Fibroblast of peridontal ligament (primary cell): Measurements from ENCODE around the gene TSHZ3.

Experiments used
- DNase-seq: peaks from one replicate; pipeline ENCODE4 v3.0.0-alpha.2; 2010; ENCODE audit errors: extremely low read depth

Gene TSHZ3

DNA sequence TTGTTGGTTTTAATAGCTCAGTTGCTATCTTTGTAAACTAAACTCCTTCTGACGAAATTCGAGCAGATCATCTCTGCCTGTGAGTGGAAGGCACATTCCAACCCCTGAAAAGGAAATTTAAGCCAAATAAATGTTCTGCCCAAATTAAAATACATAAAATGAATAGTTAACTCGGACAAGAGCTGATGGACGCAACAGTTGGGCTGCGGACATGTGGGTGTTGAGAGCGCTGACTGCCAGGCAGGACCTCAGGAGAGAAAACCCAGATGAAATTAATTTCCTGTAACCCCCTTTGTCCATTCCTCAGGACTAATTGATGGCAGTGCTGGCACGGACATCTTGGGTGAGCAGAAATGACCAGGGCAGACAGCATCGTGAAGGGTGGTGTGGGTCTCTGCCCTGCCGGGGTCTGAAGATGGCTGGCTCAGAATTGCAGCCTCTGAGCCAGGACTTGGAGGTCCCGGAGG is 86.5 kb downstream of the TSHZ3 start:
- DNase-seq, result peak; percentile 29

DNA sequence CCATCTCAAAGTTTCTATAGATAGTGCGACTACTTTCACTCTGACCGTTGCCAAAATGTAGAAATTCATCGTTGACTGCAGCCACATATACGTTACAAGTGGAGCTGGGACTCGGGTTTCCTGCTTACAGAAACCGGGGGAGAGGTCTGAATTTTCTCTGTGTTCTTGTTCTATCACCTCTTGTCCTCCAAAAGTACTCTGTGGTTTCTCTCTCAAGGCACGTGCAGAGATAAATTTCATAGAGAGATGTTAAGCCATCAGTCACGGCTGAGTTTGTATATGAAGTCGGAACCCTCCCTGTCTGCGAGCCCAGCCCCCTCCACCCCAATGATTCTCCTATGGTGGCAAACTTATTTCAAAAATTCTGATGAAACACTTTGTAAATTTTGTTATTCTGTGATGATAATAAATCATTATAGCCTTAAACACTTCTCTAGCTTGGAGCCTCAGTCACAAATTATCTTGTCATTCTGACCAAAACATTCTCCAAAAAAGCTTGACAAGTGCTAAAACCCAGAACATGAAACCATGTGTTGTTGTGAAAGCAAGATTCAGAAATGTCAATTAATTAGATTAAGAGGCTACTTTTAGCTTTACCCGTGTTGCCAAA is 87.5 kb downstream of the TSHZ3 start:
- no peak for DNase-seq

DNA sequence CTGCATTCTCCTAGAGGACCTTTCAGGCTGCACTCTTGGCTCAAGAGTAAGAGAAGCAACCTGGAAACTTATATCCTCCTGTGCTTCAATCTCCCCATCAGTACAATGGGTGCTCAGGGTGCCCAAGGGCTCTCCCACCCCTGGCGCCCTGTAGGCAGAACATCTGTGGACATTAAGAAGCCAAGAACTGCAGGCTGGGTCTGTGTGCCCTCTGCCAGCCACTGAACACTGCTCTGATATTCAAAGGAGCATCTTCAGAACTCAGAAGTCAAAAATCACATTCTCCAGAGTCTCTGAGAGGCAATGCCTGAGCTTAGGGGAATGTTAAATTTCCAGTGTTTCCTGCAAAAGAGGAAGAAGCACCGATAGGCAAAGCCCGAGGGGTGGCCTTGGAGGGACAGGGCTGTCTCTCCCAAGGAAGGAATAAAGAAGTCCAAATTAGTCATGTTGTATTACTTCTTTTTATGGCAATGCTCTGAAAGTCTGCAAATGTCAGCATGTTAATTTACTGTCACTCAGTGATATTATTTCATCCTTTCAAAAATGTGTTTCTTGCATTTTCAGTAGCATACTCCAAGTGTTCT is 88.1 kb downstream of the TSHZ3 start:
- DNase-seq, result no peak

DNA sequence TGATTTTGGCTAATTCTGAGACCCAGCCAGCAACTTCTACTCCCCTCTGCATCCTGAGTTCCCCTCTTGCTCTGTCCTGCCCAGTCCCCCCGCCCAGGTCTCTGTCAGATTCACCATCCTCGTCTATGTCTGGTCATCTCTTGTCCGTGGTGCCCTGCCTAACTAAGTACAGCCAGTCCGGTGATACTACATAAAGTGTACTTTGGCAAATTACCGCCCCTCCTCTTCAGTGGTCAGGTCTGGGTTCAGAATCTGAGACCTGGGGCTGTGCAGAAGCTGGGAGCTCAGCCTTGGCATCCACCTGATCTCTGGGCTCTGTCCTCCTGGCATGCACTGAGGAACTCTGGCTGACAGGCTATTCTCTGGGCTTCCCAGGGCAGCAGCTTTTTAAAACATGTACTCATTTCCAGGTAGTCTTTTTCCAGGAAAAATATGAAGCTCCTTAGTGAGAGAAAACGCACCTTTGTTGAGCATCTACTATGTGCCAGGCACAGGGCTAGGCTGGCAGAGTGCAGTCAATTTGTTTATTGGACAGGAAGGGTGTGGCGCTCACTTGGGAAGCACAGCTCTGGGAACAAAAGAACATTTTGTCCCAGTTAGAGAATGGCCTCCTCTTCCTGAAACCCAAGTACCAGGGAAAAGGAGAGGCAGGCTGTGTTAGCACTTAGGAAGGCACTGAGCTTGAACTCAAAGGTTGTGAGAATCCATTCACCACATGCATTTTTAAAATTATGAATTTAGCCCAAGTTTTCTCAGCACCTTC is 88.9 kb downstream of the TSHZ3 start:
- no peak for DNase-seq

DNA sequence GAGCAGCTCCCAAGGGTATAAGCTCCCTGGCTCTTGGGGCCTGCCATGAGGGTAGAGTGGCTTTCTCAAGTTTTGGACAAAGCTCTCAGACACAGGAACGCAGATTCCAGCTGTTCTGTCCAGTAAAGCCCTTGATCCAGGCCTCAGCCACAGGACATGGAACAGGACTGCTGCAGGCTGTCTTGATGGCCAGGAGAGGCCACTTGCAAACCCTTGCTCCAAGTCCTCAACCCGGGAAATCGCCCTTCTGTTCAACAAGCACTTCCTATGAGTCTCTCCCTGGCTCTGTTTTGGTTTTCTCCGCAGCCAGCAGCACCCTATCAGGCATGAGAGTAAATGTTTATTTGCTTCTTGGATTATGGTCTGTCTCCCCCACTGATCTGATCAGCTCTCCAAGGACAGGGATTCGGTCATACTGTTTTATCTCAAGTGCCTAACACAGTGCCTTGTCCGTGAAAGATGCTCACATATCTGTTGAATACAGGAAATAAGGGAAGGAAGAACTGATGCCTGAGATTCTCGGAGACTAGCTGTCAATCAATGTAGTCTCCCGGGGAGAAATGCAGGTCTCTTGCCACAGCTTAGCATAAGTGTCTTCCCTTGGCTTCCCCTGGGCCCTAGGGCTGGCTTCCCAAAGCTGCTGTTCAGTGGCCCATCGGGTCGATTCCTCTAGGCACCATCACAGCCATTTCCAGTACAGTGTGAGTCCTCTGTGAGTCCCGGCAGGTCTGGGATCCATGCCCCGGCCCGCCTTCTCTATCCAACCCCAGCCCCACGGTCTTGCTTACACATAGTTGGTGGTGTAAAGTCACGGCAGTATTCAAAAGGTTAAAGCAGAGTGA is 90.8 kb downstream of the TSHZ3 start:
- DNase-seq, result no peak

DNA sequence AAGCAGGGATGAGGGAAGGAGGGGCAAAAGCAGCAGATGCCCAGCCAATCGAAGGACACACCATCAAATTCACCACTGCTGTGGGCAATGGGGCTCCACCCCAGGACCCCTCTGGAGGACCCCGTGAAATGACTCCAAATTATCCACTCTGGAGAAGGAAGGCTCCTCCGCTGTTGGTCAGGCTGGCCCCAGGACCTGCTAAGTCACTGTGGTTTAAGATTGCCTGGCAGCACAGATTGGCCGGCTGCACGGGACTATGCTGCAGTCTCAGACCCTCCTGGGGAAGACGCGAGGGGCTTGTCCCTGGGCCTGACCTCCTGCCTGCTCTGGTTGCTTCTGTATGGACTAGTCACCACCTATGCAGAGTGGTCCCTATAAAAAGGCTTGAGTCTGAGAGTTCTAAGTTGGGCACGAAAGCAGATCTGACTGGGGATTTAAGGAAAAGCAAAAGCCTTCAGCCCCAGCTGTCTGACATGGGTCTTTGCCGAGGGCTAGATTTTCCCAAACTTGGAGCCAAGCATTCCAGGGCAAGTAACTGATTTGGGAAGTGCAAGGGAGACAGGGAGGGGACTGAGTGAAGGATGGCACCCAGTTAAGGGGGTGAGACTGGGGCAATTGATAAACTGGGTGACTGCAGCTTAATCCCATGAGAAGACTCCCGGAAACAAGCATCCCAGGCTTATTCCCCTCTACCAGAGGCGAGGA is 91.7 kb downstream of the TSHZ3 start:
- DNase-seq, result no peak

DNA sequence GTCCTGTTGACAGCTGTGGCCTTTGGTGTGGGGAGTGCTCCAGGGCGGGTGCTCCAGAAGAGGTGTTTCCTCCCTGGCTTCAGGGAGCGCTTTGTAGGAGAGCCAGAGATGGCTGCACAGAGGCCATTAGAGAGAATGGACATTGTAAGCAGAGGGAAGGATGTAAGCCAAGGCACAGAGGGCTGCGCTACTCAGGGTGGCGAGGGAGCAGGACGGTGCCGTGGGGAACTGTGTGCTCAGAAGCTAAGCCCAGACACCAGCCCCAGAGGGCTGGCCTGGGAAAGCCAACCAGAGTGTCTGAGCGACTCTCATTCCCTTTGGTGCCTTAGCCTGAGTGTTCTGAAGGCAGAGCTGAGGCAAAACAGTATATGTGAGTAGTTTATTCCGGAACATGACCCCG is 92.2 kb downstream of the TSHZ3 start:
- no peak for DNase-seq

DNA sequence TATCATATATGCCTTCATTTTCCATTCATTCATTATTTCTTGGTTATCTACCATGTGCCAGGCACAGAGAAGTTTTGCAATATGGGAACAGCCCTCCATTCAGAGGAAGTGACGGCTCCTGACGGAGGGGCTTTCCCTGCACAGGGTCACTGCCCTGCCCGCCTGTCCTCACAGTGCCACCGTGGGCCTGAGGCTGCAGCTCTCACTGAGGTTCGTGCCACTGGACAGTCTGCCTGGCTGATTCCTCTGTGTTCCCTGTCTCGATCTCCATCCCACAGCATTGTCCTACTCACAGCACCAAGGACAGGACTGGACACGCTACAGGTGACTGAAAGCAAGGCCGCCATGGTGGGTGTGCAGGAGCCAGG is 92.7 kb downstream of the TSHZ3 start:
- DNase-seq, result no peak

DNA sequence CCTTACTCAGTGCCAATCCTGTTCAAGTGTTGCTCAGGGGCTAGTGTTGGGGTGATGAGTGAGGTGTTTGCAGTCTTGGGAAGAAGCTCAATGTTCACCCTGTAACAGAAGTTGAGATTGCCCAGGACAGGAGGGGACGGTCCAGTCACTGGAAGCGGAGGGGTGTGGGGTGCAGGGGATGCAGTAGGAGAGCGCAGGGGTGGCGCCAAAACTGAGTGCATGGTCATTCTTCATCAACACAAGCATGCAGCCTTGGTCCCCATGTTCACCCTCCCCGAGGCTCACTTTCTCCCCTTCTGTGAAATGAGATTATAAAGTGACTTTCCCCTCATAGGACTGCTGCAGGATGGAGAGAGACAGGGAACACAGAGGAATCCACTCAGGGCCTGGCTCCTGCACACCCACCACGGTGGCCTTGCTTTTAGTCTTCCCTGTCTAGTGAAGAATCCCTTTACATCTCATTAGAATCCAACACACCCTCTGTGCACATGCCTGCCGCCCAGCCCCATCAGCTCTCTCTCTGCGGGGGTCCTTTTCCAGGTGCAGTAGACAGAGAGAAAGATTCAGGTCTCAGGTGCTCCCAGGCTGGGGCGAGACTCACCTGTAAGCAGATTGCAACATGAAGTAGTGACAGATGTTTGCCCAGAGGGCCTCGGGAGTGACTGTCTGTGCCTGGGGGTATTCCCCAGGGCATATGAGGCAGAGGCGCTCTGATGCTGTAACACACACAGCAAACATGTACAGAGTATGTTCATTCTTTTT is 93.2 kb downstream of the TSHZ3 start:
- no peak for DNase-seq

DNA sequence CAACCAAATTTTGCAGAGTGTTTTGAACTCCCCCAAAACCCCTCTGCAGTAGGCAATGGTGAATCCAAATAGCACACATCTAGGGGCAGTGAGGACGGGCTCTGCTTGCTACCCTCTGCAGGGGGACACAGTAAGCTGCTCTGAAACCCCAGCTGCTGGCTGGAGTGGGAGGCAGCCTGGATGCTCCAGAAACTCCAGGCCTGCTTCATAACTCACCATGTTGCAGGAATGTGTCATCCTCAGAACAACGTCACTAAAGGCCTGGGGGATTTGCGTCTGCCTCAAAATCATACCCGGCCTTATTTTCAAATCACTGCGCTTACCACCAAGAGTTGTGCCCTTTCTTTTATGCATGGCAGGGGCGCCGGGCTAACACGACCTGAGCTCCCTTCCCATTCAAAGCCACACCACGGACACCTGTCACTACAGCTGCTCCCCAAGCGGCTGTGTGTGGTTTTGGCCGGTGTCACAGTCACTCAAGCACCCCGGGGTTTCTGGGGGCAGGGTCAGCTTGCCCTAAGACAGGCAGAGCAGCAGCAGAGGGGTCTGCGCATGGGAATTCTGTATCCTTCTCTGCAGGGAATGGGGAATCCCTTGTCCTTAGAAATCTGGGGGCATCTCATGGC is 93.9 kb downstream of the TSHZ3 start:
- DNase-seq, result no peak

DNA sequence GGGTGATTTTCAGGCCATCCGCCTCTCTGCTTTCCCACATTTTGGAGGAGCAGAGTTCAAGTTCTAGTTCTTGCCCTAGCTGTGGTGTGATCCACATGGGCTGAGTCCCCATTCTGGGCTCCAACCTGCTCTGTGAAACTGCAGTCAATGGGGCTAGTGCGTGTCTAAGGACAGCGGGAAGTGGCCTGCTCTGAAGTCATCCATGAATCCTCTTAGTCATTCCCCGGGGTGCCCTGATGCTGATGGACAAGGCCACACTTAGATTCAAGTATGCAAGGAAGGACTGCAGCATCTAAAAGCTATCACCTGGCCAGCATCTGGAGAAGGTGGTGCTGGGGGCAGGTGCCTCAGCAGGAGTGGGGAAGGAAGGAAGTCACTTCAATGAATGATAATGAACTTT is 94.6 kb downstream of the TSHZ3 start:
- DNase-seq, result no peak

DNA sequence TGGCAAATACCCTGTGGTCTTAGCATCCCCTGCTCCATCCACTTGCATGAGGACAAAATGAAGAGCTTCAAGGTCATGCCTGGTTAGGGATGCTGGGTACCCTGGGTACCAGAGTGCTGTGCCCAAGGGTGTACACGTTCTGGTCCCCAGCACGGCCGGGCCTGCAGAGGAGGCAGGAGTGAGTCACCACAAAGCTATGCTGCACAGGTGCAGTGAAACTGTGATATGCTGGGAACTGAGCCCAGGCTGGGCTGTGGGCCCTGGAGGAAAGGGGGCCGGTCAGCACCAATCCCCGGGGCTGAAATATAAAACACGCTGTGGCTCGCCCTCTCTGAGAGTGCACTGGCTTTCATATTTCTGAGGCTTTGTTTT is 95.1 kb downstream of the TSHZ3 start:
- peak; percentile 38 for DNase-seq

DNA sequence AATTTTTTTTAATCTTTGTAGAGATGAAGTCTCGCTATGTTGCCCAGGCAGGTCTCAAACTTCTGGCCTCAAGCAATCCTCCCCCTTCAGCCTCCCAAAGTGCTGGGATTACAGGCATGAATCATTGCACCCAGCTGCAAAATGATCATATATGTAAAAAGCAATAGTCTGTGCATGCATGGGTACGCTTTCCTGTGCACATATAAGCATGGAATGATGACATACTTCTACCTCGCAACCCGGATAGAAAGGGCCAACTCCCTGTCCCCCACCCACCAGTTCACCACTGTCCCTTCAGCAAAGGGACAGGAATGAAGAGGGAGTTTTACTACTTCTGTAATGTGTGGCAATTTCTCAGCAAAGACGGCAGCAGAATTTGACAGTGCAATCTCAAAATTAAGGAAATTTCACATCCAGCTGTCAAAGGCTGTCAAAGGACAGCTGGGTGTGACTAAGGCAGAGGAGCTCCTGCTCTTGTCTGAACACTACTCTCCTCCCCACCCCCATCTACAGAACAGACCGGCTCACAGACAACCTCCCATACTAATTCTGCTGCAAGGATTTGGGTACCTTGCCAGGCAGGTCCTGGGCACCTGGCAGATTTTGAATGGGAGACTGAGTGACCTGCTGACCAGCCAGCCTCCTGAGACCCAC is 95.6 kb downstream of the TSHZ3 start:
- DNase-seq, result no peak

DNA sequence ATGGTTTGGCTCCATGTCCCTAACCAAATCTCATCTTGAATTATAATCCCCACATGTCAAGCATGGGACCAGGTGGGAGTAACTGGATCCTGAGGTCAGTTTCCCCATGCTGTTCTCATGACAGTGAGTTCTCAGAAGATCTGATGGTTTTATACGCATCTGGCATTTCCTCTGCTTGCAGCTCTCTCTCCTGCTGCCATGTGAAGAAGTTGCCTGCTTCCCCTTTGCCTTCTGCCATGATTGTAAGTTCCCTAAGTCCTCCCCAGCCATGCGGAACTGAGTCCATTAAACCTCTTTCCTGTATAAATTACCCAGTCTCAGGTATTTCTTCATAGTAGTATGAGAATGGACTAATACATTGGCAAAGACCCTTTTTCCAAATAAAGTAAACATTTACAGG is 96.8 kb downstream of the TSHZ3 start:
- no peak for DNase-seq

DNA sequence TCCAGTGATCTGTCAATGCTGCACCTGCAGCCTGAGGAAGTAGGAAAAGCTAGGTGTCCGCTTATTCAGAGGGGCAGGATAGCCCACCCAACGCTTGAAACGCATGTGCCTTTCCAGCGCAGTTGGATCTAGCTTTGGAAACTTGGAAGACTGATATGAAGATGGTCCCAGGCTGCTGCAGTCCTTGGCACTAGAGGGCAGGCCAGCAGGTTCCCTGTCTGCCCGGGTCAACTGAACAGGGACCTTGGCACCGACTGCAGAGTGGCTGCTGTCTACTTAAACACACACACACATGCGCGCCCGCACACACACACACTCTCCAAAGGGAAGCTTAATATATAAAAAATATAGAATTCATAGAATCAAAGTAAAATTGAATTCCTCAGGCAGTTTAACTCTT is 100.0 kb downstream of the TSHZ3 start:
- no peak for DNase-seq

DNA sequence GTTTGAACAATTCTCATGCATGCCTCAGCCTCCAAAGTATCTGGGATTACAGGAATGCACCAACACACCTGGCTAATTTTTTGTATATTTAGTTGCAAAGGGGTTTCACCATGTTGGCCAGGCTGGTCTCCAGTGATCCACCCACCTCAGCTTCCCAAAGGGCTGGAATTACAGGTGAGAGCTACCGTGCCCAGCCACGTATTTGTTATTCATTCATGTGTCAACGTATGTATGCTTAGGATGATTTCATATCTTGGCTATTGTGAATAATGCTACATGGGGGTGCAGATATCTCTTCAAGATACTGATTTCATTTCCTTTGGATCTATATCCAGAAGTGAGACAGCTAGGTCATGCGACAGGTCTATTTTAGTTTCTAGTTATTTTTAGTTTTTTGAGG is 113.4 kb downstream of the TSHZ3 start:
- no peak for DNase-seq

DNA sequence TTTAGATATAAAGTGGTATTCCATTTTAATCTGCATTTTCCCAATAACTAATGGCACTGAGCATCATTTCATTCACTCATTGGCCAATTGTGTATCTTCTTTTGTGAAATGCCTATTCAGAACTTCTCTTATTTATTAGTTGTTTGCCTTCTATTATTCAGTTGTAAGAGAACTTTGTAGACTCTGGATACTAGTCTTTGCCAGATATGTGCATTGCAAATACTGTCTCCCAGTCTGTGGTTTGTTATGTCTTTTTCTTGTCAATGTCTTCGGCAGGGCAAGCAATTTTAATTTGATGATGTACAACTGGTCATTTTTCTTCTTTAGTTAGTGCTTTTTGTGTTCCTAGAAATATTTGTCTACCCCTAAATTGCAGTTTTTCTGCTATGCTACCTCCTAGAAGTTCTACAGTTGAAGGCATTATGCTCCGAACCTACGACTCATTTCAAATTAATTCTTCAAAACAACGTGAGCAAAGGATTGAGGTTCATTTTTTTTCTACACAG is 115.9 kb downstream of the TSHZ3 start:
- no peak for DNase-seq

DNA sequence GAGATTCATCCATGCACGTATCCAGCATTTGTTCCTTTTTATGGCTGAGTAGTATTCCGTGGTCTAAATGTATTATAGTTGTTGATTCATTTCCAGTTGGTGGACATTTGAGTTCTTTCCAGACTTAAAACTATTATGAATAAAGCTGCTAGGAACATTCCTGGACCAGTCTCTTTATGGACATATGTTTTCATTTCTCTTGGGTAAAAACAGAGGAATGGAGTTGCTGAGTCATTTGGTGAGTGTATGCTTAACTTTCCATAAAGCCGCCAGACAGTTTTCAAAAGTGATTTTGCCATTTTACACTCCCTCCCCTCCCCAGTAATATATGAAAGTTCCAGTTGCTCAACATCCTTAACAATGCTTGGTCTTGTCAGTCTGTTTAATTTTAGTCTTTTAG is 116.4 kb downstream of the TSHZ3 start:
- DNase-seq, result peak; percentile 99

DNA sequence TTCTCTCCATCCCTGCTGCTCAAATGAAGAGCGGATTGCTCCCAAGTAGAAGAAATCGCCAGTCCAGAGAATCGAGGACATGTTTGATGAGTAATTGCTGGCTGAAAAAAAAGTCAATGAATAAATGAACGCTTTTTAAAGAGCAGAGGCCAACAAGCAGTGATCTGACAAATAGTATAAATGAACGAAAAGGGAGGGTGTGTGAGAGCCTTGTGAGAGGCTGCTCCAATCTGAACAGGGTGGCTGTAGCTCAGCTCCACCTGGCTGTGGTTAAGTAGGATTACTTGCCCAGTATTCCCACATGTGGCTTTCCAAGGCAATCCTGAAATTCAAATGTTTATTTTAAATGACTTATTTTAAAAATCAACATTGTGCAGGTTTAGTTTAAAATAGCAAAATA is 117.1 kb downstream of the TSHZ3 start:
- DNase-seq, result peak; percentile 49

DNA sequence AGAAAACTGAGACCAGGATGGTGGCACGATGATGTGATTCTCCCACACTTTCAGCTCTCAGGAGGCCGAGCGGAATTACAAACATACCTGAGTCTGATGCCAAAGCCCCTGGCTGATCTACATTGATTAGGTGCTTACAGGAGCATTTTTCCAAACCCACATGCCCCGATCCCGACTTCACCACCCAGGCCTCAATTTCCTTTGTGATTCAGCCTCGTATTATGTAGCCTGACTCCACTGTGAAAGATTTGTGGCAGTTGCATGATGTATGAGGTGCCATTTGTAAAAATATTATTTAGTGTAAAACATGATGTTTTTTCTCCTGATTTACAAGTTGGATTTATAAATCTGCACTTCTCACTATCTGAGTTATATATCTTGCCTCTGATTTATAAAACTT is 118.0 kb downstream of the TSHZ3 start:
- DNase-seq, result no peak
